GM21360 (cell line): ENCODE measurements around the gene ARHGAP26.
A peak's percentile ranks its signal among the peaks of the same experiment; 100 is the strongest.
"Not testable (repeated sequence)": the region's sequence is repeated elsewhere in the genome, so short reads cannot be mapped to it uniquely, and the experiment has no call there.

Source experiments
- ATAC-seq: cut with Tn5 transposase; IDR thresholded peaks from one replicate; pipeline ENCODE4 v1.9.1; 2021; ENCODE audit warnings: mild to moderate bottlenecking, moderate library complexity; ENCODE audit not compliant: unreplicated experiment

Gene ARHGAP26

DNA sequence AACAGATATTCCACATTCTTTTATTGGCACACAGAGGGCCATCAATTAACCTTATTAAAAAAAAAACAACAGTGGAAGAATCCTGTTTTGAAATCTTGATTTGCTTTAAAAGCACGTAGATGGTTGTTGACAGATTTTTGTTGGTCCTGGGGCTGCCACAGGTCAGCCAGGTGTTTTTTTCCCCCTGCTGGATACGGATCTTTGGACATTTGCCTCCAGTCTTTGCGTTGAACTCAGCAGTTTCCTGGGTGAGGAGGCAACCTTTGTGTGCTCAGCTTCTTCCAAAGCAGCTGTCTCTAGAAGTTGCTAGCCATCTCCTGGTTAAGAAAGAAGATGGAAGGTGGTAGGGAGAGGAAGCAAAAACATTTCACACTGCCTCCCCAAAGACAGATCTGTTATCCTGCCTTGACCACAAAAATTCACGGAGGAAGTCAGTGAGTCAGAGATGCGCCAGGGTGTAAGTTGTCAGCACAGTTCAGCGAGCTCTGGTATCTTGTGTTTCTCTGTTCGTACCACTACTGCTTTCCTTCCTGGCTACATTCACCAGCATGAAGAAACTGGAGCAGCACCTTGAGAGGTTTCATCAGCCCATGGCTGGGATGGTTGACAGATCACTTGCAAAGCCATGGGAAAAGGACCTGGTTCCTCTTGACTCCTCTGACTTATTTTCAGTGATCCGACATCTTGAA lies 207.3 kb downstream of the ARHGAP26 start:
- ATAC-seq: peak; percentile 96

GRCh38 chr5:142978252-142978651 lies 208.1 kb downstream of the ARHGAP26 start:
- no peak for ATAC-seq

DNA sequence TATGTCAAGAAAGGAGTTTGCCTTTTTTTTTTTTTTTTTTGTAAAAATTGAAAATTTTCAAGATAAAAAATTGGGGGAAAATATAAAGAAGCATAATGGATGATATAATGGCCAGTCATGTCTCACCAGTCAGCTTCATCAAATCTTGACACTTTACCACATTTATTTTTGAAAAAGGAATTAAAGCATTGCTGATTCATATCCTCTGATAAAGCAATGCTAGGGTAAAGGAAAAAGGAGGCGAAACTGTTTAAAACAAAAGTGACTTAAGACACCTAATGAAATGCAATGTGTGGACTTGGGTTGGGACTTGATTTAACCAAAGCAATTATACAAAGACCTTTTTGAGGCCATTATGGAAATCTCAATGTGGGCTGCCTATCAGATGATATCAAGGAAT lies 208.5 kb downstream of the ARHGAP26 start:
- no peak for ATAC-seq

GRCh38 chr5:142979636-142980035 lies 209.5 kb downstream of the ARHGAP26 start:
- ATAC-seq: no peak

- no peak for ATAC-seq
These were observed 211.3 kb downstream of the ARHGAP26 start for GRCh38 chr5:142981475-142981874.

GRCh38 chr5:142981886-142982820 lies 212.0 kb downstream of the ARHGAP26 start:
- no peak for ATAC-seq

DNA sequence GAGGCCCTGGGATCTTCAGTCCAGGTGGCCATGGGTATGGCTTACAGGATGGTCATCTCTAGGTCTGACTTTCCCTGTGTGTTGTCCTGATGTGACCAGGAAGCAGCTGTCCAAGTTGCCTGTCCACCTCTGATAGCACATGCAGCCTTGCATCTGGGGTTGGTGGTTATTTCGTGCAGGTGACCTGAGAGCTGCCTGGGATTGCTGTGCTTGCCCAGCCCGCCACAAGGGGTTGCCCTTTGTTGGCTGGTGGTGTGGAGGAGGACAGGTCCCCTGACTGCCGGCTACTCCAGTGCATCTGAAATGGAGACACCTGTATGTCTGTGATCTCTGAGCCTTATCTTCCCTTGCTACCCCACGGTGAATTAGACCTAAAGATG lies 212.6 kb downstream of the ARHGAP26 start:
- no peak for ATAC-seq

- ATAC-seq: no peak
These were observed 213.8 kb downstream of the ARHGAP26 start for GRCh38 chr5:142984011-142984410.

DNA sequence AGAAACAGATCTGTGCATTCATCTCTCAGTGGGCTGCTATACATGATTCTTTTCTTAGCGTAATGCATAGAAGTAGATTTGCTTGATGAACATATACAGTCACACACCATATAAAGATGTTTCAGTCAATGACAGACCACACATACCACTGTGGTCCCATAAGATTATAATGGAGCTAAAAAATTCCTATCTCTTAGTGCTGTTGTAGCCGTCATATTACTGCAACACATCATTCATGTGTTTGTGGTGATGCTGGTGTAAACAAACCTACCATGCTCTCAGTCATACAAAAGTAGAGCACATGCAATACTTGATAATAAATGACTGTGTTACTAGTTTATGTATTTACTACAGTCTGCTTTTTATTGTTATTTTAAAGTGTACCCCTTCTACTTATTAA lies 214.3 kb downstream of the ARHGAP26 start:
- ATAC-seq: no peak

DNA sequence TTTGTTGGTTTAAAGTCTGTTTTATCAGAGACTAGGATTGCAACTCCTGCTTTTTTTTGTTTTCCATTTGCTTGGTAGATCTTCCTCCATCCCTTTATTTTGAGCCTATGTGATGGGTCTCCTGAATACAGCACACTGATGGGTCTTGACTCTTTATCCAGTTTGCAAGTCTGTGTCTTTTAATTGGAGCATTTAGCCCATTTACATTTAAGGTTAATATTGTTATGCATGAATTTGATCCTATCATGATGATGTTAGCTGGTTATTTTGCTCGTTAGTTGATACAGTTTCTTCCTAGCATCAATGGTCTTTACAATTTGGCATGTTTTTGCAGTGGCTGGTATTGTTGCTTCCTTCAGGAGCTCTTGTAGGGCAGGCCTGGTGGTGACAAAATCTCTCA lies 219.1 kb downstream of the ARHGAP26 start:
- not testable (repeated sequence) for ATAC-seq

GRCh38 chr5:142990073-142990472 lies 219.9 kb downstream of the ARHGAP26 start:
- not testable (repeated sequence) for ATAC-seq

DNA sequence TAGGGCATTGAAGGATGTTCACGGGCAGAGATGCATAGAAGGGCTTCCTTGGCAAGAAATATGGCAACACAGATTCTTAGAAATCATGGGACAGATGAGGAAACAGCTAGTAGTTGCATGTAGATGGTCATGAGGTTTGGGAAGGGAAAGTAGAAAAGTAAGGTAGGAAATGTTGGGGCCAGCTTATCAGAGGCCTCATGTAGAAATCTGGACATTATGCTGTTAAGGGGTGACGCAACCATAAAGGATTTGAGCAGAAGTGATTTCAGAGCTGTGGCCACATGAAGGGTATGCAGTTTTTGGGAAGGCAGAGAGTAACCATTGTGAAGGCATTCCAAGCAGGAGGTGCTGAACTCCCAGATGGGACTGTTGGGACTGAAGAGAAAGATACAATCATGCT lies 224.0 kb downstream of the ARHGAP26 start:
- ATAC-seq: no peak

DNA sequence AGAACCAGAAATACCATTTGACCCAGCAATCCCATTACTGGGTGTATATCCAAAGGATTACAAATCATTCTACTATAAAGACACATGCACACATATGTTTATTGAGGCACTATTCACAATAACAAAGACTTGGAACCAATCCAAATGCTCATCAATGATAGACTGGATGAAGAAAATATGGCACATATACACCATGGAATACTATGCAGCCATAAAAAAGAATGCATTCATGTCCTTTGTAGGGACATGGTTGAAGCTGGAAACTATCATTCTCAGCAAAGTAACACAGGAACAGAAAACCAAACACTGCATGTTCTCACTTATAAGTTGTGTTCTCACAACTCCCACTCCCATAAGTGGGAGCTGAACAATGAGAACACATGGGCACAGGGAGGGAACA lies 225.4 kb downstream of the ARHGAP26 start:
- ATAC-seq: not testable (repeated sequence)

- no peak for ATAC-seq
These were observed 227.4 kb downstream of the ARHGAP26 start for GRCh38 chr5:142997591-142997990.

DNA sequence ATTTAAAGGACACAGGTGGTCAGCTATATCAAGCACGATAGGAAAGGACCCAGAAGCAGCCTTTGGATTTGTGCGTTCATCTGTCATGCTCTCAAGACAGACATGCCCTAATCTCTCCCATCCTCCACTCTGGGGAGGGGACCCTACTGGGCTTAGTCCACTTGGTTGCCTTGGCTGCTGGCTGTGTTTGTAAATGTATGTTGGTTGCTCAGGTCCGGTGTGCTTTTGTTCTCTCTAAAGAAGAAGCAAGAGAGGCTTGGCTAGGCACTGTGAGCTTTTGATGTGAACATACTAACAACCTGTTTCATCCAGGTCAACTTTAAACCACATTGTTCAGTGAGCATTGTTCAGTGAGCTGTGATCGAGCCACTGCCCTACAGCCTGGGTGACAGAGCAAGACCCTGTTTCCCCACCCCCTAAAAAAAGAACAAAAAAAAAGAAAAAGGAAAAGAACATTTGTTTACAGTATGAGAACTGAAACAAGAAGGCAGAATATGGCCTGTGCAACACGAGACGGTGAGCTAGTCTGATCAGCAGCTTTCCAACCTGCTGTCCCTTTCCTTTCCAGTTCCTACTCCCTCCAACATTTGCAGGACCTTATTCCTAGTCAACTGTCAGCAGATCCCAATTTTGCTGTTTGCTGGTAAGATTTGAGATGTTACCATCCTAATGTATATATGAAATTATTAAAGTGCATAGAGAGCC lies 228.3 kb downstream of the ARHGAP26 start:
- no peak for ATAC-seq

DNA sequence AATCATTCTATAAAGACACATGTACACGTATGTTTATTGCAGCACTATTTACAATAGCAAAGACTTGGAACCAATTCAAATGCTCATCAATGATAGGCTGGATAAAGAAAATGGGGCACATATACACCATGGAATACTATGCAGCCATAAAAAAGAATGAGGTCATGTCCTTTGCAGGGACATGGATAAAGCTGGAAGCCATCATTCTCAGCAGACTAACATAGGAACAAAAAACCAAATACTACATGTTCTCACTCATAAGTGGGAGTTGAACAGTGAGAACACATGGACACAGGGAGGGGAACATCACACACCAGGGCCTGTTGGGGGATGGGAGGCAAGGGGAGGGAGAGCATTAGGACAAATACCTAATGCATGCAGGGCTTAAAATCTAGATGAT lies 230.4 kb downstream of the ARHGAP26 start:
- ATAC-seq: not testable (repeated sequence)

DNA sequence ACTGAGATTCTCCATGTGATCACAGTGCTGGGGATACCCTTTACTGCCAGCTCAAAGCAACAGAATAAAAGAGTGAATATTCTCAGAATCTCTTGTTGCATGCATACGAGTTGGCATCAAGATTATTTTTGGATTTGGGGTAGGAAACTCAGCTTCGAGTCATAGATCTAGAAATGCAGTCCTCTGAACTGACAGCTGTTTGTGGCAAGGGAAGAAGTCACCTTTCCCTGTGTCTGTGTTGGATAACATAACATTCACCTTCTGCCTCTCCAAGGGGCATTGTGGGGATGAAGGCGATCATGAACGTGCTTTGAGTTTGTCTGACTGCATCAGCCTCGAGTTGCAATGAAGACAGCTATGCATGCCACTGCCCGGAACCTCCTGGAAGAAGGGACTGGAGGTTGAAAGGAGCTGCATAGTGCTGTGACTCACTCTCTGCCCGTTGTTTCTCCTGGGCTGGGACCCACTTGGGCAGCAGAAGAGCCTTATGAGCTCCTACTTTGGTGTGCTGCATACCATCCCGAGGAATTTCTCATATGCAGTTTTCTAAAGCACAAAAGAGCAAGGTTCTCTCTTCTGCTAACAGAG lies 231.7 kb downstream of the ARHGAP26 start:
- ATAC-seq: peak; percentile 1

GRCh38 chr5:143002459-143003327 lies 232.5 kb downstream of the ARHGAP26 start:
- peak; percentile 73 for ATAC-seq

- ATAC-seq: no peak
These were observed 233.1 kb downstream of the ARHGAP26 start for GRCh38 chr5:143003328-143003636.
